HCT116 (cell line): ENCODE data around the gene FOXP1. TPM values are rescaled to one million over a fixed set of nuclear protein-coding genes. Genes with fewer than 3 reads are reported as not detected.

Experiments
- ATAC-seq: fragments of 200-7000 bp; cut with Tn5 transposase; 2 replicates; pipeline ENCODE4 v1.9.1; 2020; ENCODE audit warnings: mild to moderate bottlenecking, moderate library complexity
- BruUV-seq: library from RNA; stranded (reverse); fragments of 400-500 nt; replicated peaks from 2 replicates; lab custom pipeline; 2021; lab: Mats Ljungman, UMichigan
- CTCF ChIA-PET: fragments of 300-600 bp; sonication (Branson Sonifier 250); formaldehyde crosslinking; loops from one replicate; lab custom pipeline; 2021; ENCODE audit warnings: antibody characterized with exemption; lab: Charles Lee
- POLR2A ChIA-PET: fragments of 300-600, 350-600 bp; sonication (Branson Sonifier 250); formaldehyde crosslinking; loops from one replicate; lab custom pipeline; 2021; ENCODE audit warnings: antibody characterized with exemption; lab: Charles Lee
- RAD21 ChIA-PET, 2 experiments: fragments of 300-600 bp; sonication (Branson Sonifier 250); formaldehyde crosslinking; loops; one replicate each; lab custom pipeline; 2023; ENCODE audit warnings: low total read pairs in 2 of 2; ENCODE audit not compliant: uncharacterized antibody in 2 of 2, unreplicated experiment in 2 of 2, low non-redundant PET in 1 of 2; lab: Charles Lee
- DNase-seq: peaks from one replicate; pipeline ENCODE4 v3.0.0-alpha.2; 2010; ENCODE audit warnings: low read depth, low spot score
- H2AFZ ChIP-seq: fragments of 200-600 bp; shearing (Covaris generic), sonication (generic); 2 replicates; pipeline ENCODE4 v1.6.1; 2017; ENCODE audit warnings: low read depth, mixed run types, mixed read lengths, antibody characterized with exemption, low read length; ENCODE audit not compliant: poor library complexity, severe bottlenecking
- H3K27ac ChIP-seq: 2 replicates; pipeline ENCODE4 v1.5.1; 2012; ENCODE audit warnings: low read depth, low read length
- H3K27me3 ChIP-seq: fragments of 200-600 bp; sonication (generic); 2 replicates; pipeline ENCODE4 v1.6.1; 2016; ENCODE audit warnings: mixed run types, low read length, mixed read lengths; ENCODE audit not compliant: insufficient read depth
- H3K36me3 ChIP-seq, 2 experiments: fragments of 200-500 bp in 1 of 2; fragments of 200-600 bp in 1 of 2; sonication (Bioruptor generic) in 1 of 2; sonication (generic) in 1 of 2; 2 replicates each; pipeline versions ENCODE4 v1.5.1 to v1.6.1; 2014 to 2016; ENCODE audit warnings: low read length in 2 of 2, inconsistent platforms in 1 of 2, mixed read lengths in 1 of 2, mixed run types in 1 of 2; ENCODE audit not compliant: insufficient read depth in 2 of 2, control insufficient read depth in 1 of 2
- H3K4me1 ChIP-seq, 2 experiments: fragments of 200-600 bp in 1 of 2; sonication (generic) in 1 of 2; 2 replicates each; pipeline versions ENCODE4 v1.5.1 to v1.6.1; 2012 to 2017; ENCODE audit warnings: low read length in 2 of 2, inconsistent platforms in 1 of 2, mild to moderate bottlenecking in 1 of 2, mixed read lengths in 1 of 2, mixed run types in 1 of 2, moderate library complexity in 1 of 2; ENCODE audit not compliant: insufficient read depth in 2 of 2, control insufficient read depth in 1 of 2
- H3K4me2 ChIP-seq: fragments of 200-600 bp; sonication (generic); 2 replicates; pipeline ENCODE4 v1.6.1; 2017; ENCODE audit warnings: mixed run types, low read length, mixed read lengths
- H3K4me3 ChIP-seq, 2 experiments: fragments of 200-600 bp in 1 of 2; sonication (generic) in 1 of 2; replicated peaks in 1 of 2; 2 replicates each; pipeline ENCODE4 v1.5.1; 2011 to 2016; ENCODE audit warnings: low read length in 2 of 2, control low read depth in 1 of 2, low read depth in 1 of 2, mild to moderate bottlenecking in 1 of 2, mixed read lengths in 1 of 2, mixed run types in 1 of 2
- H3K79me2 ChIP-seq: fragments of 200-600 bp; sonication (generic); 2 replicates; pipeline ENCODE4 v1.6.1; 2017; ENCODE audit warnings: mild to moderate bottlenecking, mixed run types, low read length, moderate library complexity, mixed read lengths; ENCODE audit not compliant: insufficient read depth
- H3K9ac ChIP-seq: fragments of 200-600 bp; sonication (generic); 2 replicates; pipeline ENCODE4 v1.6.1; 2016; ENCODE audit warnings: low read length, mixed read lengths
- H3K9me2 ChIP-seq: fragments of 200-600 bp; sonication (generic), shearing (Covaris generic); 2 replicates; pipeline ENCODE4 v1.6.1; 2017; ENCODE audit warnings: mixed run types, mild to moderate bottlenecking, moderate library complexity; ENCODE audit not compliant: insufficient read depth
- H3K9me3 ChIP-seq, 2 experiments: fragments of 200-500 bp in 1 of 2; fragments of 200-600 bp in 1 of 2; sonication (Bioruptor generic) in 1 of 2; sonication (generic) in 1 of 2; 2 replicates each; pipeline ENCODE4 v1.6.1; 2014 to 2017; ENCODE audit warnings: low read length in 2 of 2, mixed read lengths in 2 of 2, inconsistent platforms in 1 of 2, low read depth in 1 of 2, mild to moderate bottlenecking in 1 of 2, mixed run types in 1 of 2, moderate library complexity in 1 of 2; ENCODE audit not compliant: control insufficient read depth in 1 of 2, insufficient read depth in 1 of 2
- H4K20me1 ChIP-seq: fragments of 200-600 bp; sonication (generic), shearing (Covaris generic); 2 replicates; pipeline ENCODE4 v1.6.1; 2017; ENCODE audit warnings: mixed run types, mild to moderate bottlenecking, moderate library complexity; ENCODE audit not compliant: insufficient read depth
- CBX3 ChIP-seq: IDR thresholded peaks from 2 replicates; pipeline ENCODE4 v1.6.1; 2012; ENCODE audit warnings: low read depth
- EGR1 ChIP-seq: IDR thresholded peaks from 2 replicates; pipeline ENCODE4 v1.6.1; 2012; ENCODE audit warnings: low read depth
- ELF1 ChIP-seq: IDR thresholded peaks from 2 replicates; pipeline ENCODE4 v1.6.1; 2012; ENCODE audit warnings: low read depth, borderline replicate concordance
- JUND ChIP-seq: IDR thresholded peaks from 2 replicates; pipeline ENCODE4 v1.6.1; 2012
- POLR2A ChIP-seq: IDR thresholded peaks from 2 replicates; pipeline ENCODE4 v1.7.0; 2011; ENCODE audit warnings: borderline replicate concordance; ENCODE audit not compliant: insufficient read depth, insufficient read length; ENCODE audit errors: extremely low read depth
- POLR2AphosphoS5 ChIP-seq: IDR thresholded peaks from 2 replicates; pipeline ENCODE4 v1.6.1; 2011; ENCODE audit warnings: mild to moderate bottlenecking, low read depth, low read length, moderate library complexity
- REST ChIP-seq: IDR thresholded peaks from 2 replicates; pipeline ENCODE4 v1.6.1; 2012; ENCODE audit warnings: low read depth
- SRF ChIP-seq: IDR thresholded peaks from 2 replicates; pipeline ENCODE4 v1.6.1; 2012; ENCODE audit warnings: low read depth
- TCF7L2 ChIP-seq: IDR thresholded peaks from 2 replicates; pipeline ENCODE4 v1.7.0; 2011; ENCODE audit warnings: borderline replicate concordance, inconsistent platforms; ENCODE audit not compliant: insufficient read depth, insufficient read length; ENCODE audit errors: extremely low read depth
- YY1 ChIP-seq: IDR thresholded peaks from 2 replicates; pipeline ENCODE4 v1.6.1; 2011; ENCODE audit warnings: low read length, low read depth, moderate library complexity, mild to moderate bottlenecking; ENCODE audit not compliant: insufficient replicate concordance; ENCODE audit errors: extremely low read depth
- intact Hi-C: fragments of 100-400 bp; cut with micrococcal nuclease; formaldehyde crosslinking; loops from 2 replicates; pipeline ENCODE4 v1.10.0; 2022
- total RNA-seq: library from RNA; stranded (reverse); gene quantifications from one replicate; pipeline ENCODE4 v1.2.1, GENCODE V29; 2021; ENCODE audit not compliant: unreplicated experiment

The FOXP1 gene
- total RNA-seq, 1 experiment from 2014 or later, result 11.4 TPM

- Histone ChIP-seq H3K79me2 (no peaks in the 10 kb centered on the region), H3K27ac (no peak overlapping the region), H3K4me1 (no peaks in the 10 kb centered on the region), H3K9me2 (no peaks in the 10 kb centered on the region), H4K20me1 (no peaks in the 10 kb centered on the region; the same call in 1 of the 2 replicates), H3K4me3 (no peak overlapping the region), H3K36me3 (no peaks in the 10 kb centered on the region), H3K9me3 (no peaks in the 10 kb centered on the region), H3K4me2 (no peak overlapping the region), H3K9ac (no peak overlapping the region), H2AFZ (no peak overlapping the region), H3K27me3 (peaks cover 2% of the 10 kb centered on the region; the same call in 1 of the 2 replicates)
- TF ChIP-seq SRF (no peak), ELF1 (no peak), JUND (no peak), POLR2A (no peak)
- ChIA-PET CTCF (no interaction called here), RAD21 (no interaction called here), POLR2A (no interaction called here)
- BruUV-seq, result no TSS peak
- ATAC-seq (no peak), DNase-seq (no peak)
- intact Hi-C loops, result no loop called here
Measured at GRCh38 chr3:71244826-71245488, 338.6 kb downstream of the FOXP1 start.

- no peaks in the 10 kb centered on the region for H3K4me1 ChIP-seq
- CTCF ChIA-PET, result no interaction called here
- H3K4me2 ChIP-seq, result no peak overlapping the region
Measured at GRCh38 chr3:71244153-71244825, 339.2 kb downstream of the FOXP1 start.

More at GRCh38 chr3:71244153-71244825, 339.2 kb downstream of the FOXP1 start:
- TF ChIP-seq TCF7L2 (no peak), EGR1 (no peak), REST (no peak), POLR2AphosphoS5 (no peak), CBX3 (no peak), YY1 (no peak)
- TF ChIP-seq, all 23 proteins: peak for 0
- no peak overlapping the region for H3K4me3 ChIP-seq
- no peak for DNase-seq
- no peak overlapping the region for H2AFZ ChIP-seq
- H3K9me3 ChIP-seq, result no peaks in the 10 kb centered on the region
- no peaks in the 10 kb centered on the region for H3K9me2 ChIP-seq
- no TSS peak for BruUV-seq
- ChIA-PET RAD21 (no interaction called here), POLR2A (no interaction called here)
- no peak overlapping the region for H3K9ac ChIP-seq
- no peaks in the 10 kb centered on the region for H3K79me2 ChIP-seq
- no peaks in the 10 kb centered on the region; the same call in 1 of the 2 replicates for H4K20me1 ChIP-seq
- H3K27me3 ChIP-seq, result peaks cover 2% of the 10 kb centered on the region; the same call in 1 of the 2 replicates
- H3K36me3 ChIP-seq, result no peaks in the 10 kb centered on the region
- no peak for ATAC-seq
- intact Hi-C loops, result no loop called here
- no peak overlapping the region for H3K27ac ChIP-seq
